ENCODE data around the gene AKT3. TPM values are rescaled to one million over a fixed set of nuclear protein-coding genes. Genes with fewer than 3 reads are reported as not detected.
A peak's percentile ranks its signal among the peaks of the same experiment; 100 is the strongest.
"Not testable (repeated sequence)": the region's sequence is repeated elsewhere in the genome, so short reads cannot be mapped to it uniquely, and the experiment has no call there.

Gene AKT3
- 10 to 100 TPM; 27.6 to 42.9 TPM for total RNA-seq
- long read RNA-seq, partial matches to known transcripts = 1 of 5 reads
- long read RNA-seq, other reads (novel, unspliced or antisense) = 4 of 5 reads

DNA sequence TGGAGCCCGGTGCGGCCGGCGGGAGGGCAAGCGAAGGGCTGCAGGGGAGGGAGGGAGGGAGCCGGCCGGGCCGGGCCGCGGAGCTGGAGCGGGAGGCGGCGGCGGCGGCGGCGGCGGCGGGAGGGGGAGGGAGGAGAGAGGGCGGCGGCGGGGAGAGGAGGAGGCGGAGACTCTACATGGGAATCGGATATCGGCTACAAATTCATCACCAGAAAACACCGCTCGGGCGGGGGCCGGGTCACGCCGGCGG, at the start of gene AKT3:
Gene AKT3 (minus strand): TSS at position 42 of the 250 bp plus-strand sequence. CDS start 7,073 bp downstream, outside the sequence.
- ATAC-seq (peak; percentile 86 to 91), DNase-seq (peak; percentile 86)
- intact Hi-C loops (cut with DNase I) = loop anchor here in 1 of 2 donors (10.0 kb wide), 1 partner anchor 195 kb away; no protein-coding TSS in a partner anchor

- ATAC-seq = no peak
- no peak for DNase-seq
- intact Hi-C loops (cut with DNase I) = no loop called here
Measured at GRCh38 chr1:243898278-243898677, 48.2 kb upstream of the AKT3 start.

GRCh38 chr1:243896313-243896712, 46.3 kb upstream of the AKT3 start:
- no peak for DNase-seq
- intact Hi-C loops (cut with DNase I) = no loop called here
- no peak for ATAC-seq

- ATAC-seq (no peak), DNase-seq (no peak)
- intact Hi-C loops (cut with DNase I) = no loop called here
Measured at GRCh38 chr1:243892456-243892855, 42.4 kb upstream of the AKT3 start.

GRCh38 chr1:243890576-243890975, 40.5 kb upstream of the AKT3 start:
- ATAC-seq = no peak
- intact Hi-C loops (cut with DNase I) = no loop called here
- DNase-seq = no peak

- ATAC-seq (no peak), DNase-seq (no peak)
- intact Hi-C loops (cut with DNase I) = no loop called here
Measured at GRCh38 chr1:243885806-243886205, 35.8 kb upstream of the AKT3 start.

- DNase-seq = no peak
- intact Hi-C loops (cut with DNase I) = no loop called here
- no peak for ATAC-seq
Measured at GRCh38 chr1:243884603-243885002, 34.6 kb upstream of the AKT3 start.

- ATAC-seq (no peak), DNase-seq (no peak)
- intact Hi-C loops (cut with DNase I) = no loop called here
Measured at GRCh38 chr1:243883551-243883950, 33.5 kb upstream of the AKT3 start.

DNA sequence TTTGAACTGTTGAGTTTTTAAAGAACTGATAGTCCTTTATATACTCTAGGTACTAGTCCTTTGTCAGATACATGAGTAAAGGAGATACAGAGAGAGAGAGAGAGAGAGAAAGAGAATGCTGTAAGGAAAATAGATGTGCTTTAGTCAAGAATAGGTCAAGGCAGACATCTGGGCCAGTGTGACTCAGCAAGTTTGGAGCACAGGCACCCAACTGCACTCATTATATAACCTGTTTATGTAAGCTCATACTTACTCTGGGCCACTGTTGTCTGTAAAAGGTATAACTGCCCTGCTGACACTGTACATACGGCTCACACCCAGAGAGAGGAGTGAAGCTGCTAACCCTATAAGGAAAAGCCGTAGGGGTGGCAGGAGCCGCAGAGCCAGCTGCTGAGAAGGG, 32.2 kb upstream of the AKT3 start:
- ATAC-seq = no peak
- intact Hi-C loops (cut with DNase I) = no loop called here

GRCh38 chr1:243877058-243877457, 27.0 kb upstream of the AKT3 start:
- DNase-seq; ATAC-seq; intact Hi-C loops (cut with DNase I): not testable (repeated sequence)

More for the DNA sequence above, 32.2 kb upstream of the AKT3 start:
- DNase-seq = no peak

GRCh38 chr1:243855616-243856318, 5.7 kb upstream of the AKT3 start:
- intact Hi-C loops (cut with DNase I) = loop anchor here in 1 of 2 donors (10.0 kb wide), 1 partner anchor 189 kb away; no protein-coding TSS in a partner anchor
- DNase-seq = no peak
- ATAC-seq = no peak

- DNase-seq (no peak), ATAC-seq (no peak)
- intact Hi-C loops (cut with DNase I) = loop anchor here in 1 of 2 donors (10.0 kb wide), 1 partner anchor 193 kb away; no protein-coding TSS in a partner anchor
Measured at GRCh38 chr1:243851765-243852164, 1.7 kb upstream of the AKT3 start.

GRCh38 chr1:243851257-243851756, 1.3 kb upstream of the AKT3 start:
- ATAC-seq (no peak), DNase-seq (no peak)
- intact Hi-C loops (cut with DNase I) = loop anchor here in 1 of 2 donors (10.0 kb wide), 1 partner anchor 193 kb away; no protein-coding TSS in a partner anchor

- ATAC-seq = peak; percentile 71 to 72
- intact Hi-C loops (cut with DNase I) = loop anchor here in 1 of 2 donors (10.0 kb wide), 1 partner anchor 194 kb away; no protein-coding TSS in a partner anchor
- peak; percentile 87 for DNase-seq
Measured at GRCh38 chr1:243850452-243851256, 611 bp upstream of the AKT3 start.

DNA sequence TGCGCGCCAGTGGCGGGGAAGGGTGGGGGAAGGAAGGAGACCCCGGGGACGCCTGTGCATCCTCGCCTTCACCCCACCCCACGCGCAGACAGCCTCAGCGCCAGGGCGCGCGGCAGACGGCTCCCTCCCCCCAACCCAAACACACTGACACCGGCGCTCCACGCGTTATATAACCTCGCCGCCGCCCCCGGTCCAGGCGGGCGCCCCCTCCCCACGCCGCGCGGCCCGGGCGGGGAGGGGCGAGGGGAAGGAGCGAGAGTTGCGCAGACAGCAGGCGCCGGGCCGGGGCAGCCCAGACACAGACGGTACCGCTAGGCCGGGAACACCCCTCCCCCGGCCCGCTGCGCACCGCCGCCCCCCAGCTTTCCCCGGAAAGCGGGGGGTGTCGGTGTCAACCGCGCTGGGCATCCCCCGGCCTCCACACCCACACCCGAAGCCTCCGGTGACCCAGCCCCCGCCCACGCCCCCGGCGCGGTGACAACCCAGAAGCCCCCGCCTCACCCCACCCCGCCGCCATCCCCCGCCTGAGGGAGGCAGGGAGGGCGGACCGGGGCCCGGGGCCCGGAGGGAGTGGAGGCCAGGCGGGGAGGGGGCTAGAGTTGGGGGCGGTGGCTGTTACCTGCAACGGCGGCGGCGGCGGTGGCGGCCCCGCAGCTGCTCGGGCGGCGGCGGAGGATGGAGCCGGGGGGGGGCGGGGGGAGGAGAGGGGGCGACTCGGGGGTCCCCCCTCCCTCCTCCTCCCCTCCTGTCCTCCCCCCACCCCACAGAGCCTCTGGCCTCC, 432 bp downstream of the AKT3 start:
- intact Hi-C loops (cut with DNase I) = loop anchor here in 1 of 2 donors (10.0 kb wide), 1 partner anchor 195 kb away; no protein-coding TSS in a partner anchor
- peak; percentile 51 to 60 for ATAC-seq
- peak; percentile 43 for DNase-seq

GRCh38 chr1:243848858-243849420, 1.1 kb downstream of the AKT3 start:
- peak; percentile 29 to 47 for ATAC-seq
- DNase-seq = peak; percentile 71
- intact Hi-C loops (cut with DNase I) = no loop called here

- ATAC-seq (no peak), DNase-seq (no peak)
- intact Hi-C loops (cut with DNase I) = no loop called here
Measured at GRCh38 chr1:243848165-243848857, 1.7 kb downstream of the AKT3 start.

- no peak for DNase-seq
- ATAC-seq = no peak
- intact Hi-C loops (cut with DNase I) = no loop called here
Measured at GRCh38 chr1:243846761-243847160, 3.3 kb downstream of the AKT3 start.
